ENCODE measurements around the gene LUZP1.

- TF ChIP-seq POLR2A (IDR thresholded peaks at IDR 0.05) (no peak), CTCF (IDR thresholded peaks at IDR 0.05) (no peak), EP300 (IDR thresholded peaks at IDR 0.05) (no peak)
Measured at GRCh38 chr1:23166854-23167253, 1.8 kb downstream of the LUZP1 start.

All from ovary (tissue), 3 donors.